ENCODE results near the gene SETBP1. TPM values are rescaled to one million over a fixed set of nuclear protein-coding genes. Genes with fewer than 3 reads are reported as not detected.

The SETBP1 gene
- total and polyA plus RNA-seq, 2 of the 4 experiments (the other 2 are of a cell fraction): 0.19 to 0.36 TPM

DNA sequence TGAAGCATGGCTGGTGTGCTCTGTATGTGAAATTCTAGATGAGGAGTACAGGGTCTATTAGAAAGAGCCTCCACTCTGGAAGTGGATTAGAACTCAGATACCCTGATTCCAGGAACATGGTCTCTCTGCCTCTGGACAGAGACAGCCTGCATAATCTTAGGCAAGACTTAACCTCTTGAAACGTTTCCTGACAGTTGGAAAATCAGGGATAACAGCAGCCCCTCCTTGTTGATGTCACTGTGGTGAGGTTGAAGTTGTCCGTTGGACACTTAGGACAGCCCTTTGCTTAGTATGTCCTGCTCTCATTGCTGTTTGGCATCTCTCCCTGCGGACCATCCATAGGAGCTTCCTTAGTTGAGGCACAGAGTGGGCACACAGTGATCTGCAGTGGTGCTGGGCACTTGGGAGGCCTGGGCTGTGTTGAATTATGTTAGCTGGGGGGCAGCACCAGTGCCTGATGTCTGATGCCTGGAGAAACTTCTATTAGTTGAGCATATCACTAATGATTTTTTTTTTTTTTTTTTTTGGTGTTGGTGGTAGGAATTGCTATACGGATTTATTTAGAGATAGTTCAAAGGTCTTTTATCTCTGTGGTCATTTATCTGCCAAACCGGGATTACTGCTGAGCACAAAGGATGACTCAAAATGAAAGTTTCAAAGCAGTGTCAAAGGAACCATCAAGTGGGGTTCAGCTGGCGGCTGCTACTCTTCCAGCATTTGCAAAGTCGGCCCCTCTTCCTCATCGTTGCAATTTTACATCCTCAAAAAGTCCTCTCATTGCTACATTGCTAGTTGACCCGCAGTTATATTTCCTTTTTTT lies 28.8 kb downstream of the SETBP1 start:
- H2AK9ac ChIP-seq (replicated peaks; ENCODE audit: low read depth, low read length, poor library complexity): no peak overlapping the region
- 83% methylated on average over 1 of the region's 9 CpGs; no CpG with 5 or more reads in 1 of the 2 experiments for WGBS, 2 experiments (ENCODE audit: extremely low coverage in 2 of 2, insufficient read length in 1 of 2)
- ATAC-seq (ENCODE audit: low read depth) (no peak), DNase-seq (no peak)
- no peak overlapping the region for H3K27ac ChIP-seq (ENCODE audit: insufficient read depth, low read length)
- no peak overlapping the region; the same call in 1 of the 2 replicates for H4K5ac ChIP-seq (ENCODE audit: low read depth, low read length)
- CTCF ChIA-PET: no interaction called here
- no peak overlapping the region for H3K56ac ChIP-seq (ENCODE audit: extremely low read depth, insufficient read depth, low read length)
- no peaks in the 10 kb centered on the region for H4K20me1 ChIP-seq (ENCODE audit: insufficient read depth, low read length)
- no peak overlapping the region for H3K4me3 ChIP-seq (ENCODE audit: insufficient read depth, low read depth, low read length)
- H2BK5ac ChIP-seq (ENCODE audit: low read depth, low read length, poor library complexity, severe bottlenecking): no peak overlapping the region
- no peak for TF ChIP-seq POLR2A (IDR thresholded peaks at IDR 0.05; ENCODE audit: low read depth, low read length)
- TF ChIP-seq CHD1 (IDR thresholded peaks at IDR 0.05; ENCODE audit: low read depth, low read length): no peak
- no peak for TF ChIP-seq CEBPB (IDR thresholded peaks at IDR 0.05; ENCODE audit: low read depth, low read length)
- TF ChIP-seq RCOR1 (IDR thresholded peaks at IDR 0.05; ENCODE audit: insufficient replicate concordance, low read length): no peak
- TF ChIP-seq RFX5 (IDR thresholded peaks at IDR 0.05; ENCODE audit: low read depth, low read length): no peak
- TF ChIP-seq BHLHE40 (IDR thresholded peaks at IDR 0.05; ENCODE audit: low read depth, low read length): no peak
- TF ChIP-seq MAZ (IDR thresholded peaks at IDR 0.05; ENCODE audit: borderline replicate concordance, low read depth, low read length): no peak
- no peak for TF ChIP-seq ELK1 (IDR thresholded peaks at IDR 0.05; ENCODE audit: borderline replicate concordance, low read depth, low read length)
- TF ChIP-seq FOS (IDR thresholded peaks at IDR 0.05; ENCODE audit: low read depth, low read length): no peak
- no peak for TF ChIP-seq SMC3 (IDR thresholded peaks at IDR 0.05; ENCODE audit: low read depth, low read length)
- no peak for TF ChIP-seq MXI1 (IDR thresholded peaks at IDR 0.05; ENCODE audit: borderline replicate concordance, low read depth, low read length)
- TF ChIP-seq, protein P1, sequence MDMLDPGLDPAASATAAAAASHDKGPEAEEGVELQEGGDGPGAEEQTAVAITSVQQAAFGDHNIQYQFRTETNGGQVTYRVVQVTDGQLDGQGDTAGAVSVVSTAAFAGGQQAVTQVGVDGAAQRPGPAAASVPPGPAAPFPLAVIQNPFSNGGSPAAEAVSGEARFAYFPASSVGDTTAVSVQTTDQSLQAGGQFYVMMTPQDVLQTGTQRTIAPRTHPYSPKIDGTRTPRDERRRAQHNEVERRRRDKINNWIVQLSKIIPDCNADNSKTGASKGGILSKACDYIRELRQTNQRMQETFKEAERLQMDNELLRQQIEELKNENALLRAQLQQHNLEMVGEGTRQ (IDR thresholded peaks at IDR 0.05; ENCODE audit: low read depth, low read length): no peak
- no peak for TF ChIP-seq CTCF (conservative IDR thresholded peaks at IDR 0.05; ENCODE audit: low read depth, low read length)
- TF ChIP-seq RAD21 (IDR thresholded peaks at IDR 0.05; ENCODE audit: low read length): no peak
- TF ChIP-seq MAFK (IDR thresholded peaks at IDR 0.05; ENCODE audit: low read depth, low read length): no peak
- in situ Hi-C loops (cut with MboI; ENCODE audit: low sequenced_read_pairs): loop anchor here (10.0 kb wide), 1 partner anchor 55 kb away; no protein-coding TSS in a partner anchor
- H3K4me1 ChIP-seq (ENCODE audit: control insufficient read depth, insufficient read depth, low read length): peaks cover 3% of the 10 kb centered on the region; the same call in 1 of the 2 replicates
- H2BK15ac ChIP-seq (ENCODE audit: low read depth, low read length): no peak overlapping the region
- POLR2A ChIA-PET (ENCODE audit: unreplicated experiment): no interaction called here
- H2BK120ac ChIP-seq (ENCODE audit: low read depth, low read length): no peak overlapping the region; the same call in 1 of the 2 replicates
- H3K4ac ChIP-seq (ENCODE audit: low read depth, low read length): 0 out of 2 replicates have a peak overlapping the region, but pooled peaks have one; percentile 31
- BruUV-seq (replicated peaks): no TSS peak
- H3K9me3 ChIP-seq (ENCODE audit: control insufficient read depth, insufficient read depth, low read length): no peaks in the 10 kb centered on the region
- H3K79me1 ChIP-seq (ENCODE audit: low read depth in 1 of 2, low read length in 2 of 2): no peaks in the 10 kb centered on the region
- no peak overlapping the region for H4K8ac ChIP-seq (ENCODE audit: low read depth in 2 of 2, low read length in 2 of 2)
- no peak overlapping the region for H2AFZ ChIP-seq (replicated peaks; ENCODE audit: low read length, poor library complexity)
- H4K91ac ChIP-seq (ENCODE audit: insufficient read depth, low read depth, low read length): no peak overlapping the region
- dilution Hi-C loops (cut with HindIII; ENCODE audit: low sequenced_read_pairs, unreplicated experiment): no loop called here
- no peak overlapping the region for H2BK20ac ChIP-seq (ENCODE audit: low read depth, low read length)
- H3K18ac ChIP-seq (ENCODE audit: low read depth, low read length): no peak overlapping the region; the same call in 1 of the 2 replicates
- intact Hi-C loops (cut with micrococcal nuclease): no loop called here
- H3K27me3 ChIP-seq (ENCODE audit: control insufficient read depth, insufficient read depth, low read length): no peaks in the 10 kb centered on the region
- H3K23ac ChIP-seq (ENCODE audit: low read depth, low read length): no peak overlapping the region
- H3K9me1 ChIP-seq (ENCODE audit: insufficient read depth, low read length): no peaks in the 10 kb centered on the region; the same call in 1 of the 2 replicates
- H3K36me3 ChIP-seq (ENCODE audit: control insufficient read depth, insufficient read depth, low read length): no peaks in the 10 kb centered on the region
- no peak overlapping the region for H2AK5ac ChIP-seq (ENCODE audit: low read depth, low read length)
- H3K4me2 ChIP-seq (ENCODE audit: low read depth, low read length): no peak overlapping the region
- H3K9ac ChIP-seq (ENCODE audit: low read depth, low read length): no peak overlapping the region
- H3K14ac ChIP-seq (replicated peaks; ENCODE audit: low read depth, low read length): no peak overlapping the region

Data from IMR-90 (cell line).